Measurements from ENCODE around the gene GRAMD4. TPM values are rescaled to one million over a fixed set of nuclear protein-coding genes. Genes with fewer than 3 reads are reported as not detected.
A peak's percentile ranks its signal among the peaks of the same experiment; 100 is the strongest.

The GRAMD4 gene
- total RNA-seq, 1 experiment from 2014 or later: 23.5 TPM

DNA sequence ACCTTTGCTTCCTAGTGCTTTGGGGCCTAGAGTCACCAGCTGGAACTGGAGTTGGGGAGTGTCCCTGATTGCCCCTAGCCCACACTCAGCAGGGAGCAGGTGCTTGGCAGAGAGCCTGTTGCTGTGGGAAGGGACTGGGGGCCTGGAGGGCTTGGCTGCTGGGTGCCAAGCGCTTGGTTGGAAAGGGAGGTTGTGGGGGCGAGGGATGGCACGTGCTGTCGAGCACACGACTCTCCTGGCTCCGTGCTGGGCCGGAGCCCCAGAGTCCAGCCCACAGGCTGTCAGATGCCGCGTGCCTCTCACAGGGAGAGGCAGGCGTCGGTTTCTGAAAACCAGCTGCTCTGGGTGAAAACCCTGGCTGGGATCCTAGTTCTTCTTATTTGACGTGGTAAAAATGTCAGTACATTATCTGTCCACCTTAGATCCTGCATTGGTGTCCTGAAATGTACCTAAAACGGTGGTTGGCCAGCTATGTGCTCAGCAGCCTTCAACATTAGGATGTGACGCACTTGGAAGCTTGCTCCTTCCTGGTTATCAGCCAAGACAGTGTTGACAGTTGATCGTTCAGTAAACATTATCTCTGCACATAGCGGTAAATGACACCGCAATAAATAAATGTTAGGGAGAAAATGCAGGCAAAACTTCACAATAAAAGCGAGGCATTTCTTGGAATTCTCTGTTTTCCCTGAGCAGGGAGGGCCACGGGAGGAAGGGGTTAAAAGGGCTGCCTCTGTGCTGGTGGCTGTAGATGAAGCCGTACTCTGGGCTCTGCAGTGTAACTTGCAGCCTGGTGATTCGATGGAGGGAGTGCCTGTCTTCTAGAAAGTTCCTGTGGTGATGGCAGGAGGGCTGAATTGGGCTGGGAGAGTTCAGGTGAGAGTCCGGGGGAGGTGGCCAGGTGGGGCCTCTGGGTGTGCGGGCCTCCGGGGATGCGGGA is 29.2 kb downstream of the GRAMD4 start:
- in situ Hi-C loops (cut with HindIII; ENCODE audit: low sequenced_read_pairs): no loop called here
- no peak for DNase-seq (ENCODE audit: low spot score)

DNA sequence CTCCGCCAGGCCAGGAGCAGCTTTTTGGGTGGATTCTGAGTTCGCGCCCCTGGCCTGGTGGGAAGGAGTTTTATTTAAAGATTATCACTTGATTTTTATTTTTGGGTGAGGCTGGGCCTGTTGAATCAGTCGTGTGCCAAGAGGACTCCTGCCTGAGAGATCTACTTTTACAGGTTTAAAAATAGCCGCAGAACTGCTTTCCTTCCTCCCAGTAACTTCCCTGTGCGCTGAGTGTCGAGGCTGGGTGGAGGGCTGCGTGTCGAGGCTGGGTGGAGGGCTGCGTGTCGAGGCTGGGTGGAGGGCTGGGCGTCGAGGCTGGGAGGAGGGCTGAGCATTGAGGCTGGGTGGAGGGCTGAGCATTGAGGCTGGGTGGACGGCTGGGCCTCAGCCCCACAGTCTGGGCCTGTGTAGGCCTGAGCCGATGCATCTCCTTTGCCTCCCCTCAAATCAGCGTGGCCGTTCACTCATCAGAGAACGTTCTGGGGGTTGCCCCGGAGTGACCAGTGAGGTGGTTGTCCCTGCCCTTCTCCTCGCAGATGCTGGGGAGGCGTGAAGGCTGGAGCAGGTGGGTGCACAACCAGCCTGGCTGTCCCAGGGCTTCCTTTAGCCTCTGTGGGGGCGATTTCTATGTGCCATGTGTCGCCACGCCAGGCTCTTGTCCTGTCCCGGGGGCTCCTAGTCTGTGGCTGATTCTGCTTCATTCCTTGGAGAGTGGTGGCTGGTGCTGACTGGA is 30.1 kb downstream of the GRAMD4 start:
- in situ Hi-C loops (cut with HindIII; ENCODE audit: low sequenced_read_pairs): no loop called here
- no peak for DNase-seq (ENCODE audit: low spot score)

DNA sequence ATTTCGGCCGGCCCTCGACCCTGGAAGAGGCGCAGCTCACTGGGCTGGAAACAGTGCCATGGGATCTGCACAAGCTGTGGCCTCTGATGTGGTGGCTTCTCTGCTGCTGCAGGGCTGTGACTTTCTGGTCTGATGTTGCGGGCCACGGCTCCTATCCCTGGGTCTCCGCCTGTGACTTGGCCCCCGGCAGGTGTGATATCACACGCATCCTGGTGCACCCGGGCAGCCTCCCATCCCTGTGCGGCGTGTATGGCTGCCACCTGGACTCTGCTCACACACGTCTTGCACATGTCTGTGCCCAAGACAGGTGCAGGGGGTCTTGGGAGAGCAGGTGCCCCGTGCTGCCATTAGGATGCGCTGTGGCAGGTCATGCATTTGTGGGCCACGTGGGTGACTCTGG is 31.1 kb downstream of the GRAMD4 start:
- in situ Hi-C loops (cut with HindIII; ENCODE audit: low sequenced_read_pairs): no loop called here
- no peak for DNase-seq (ENCODE audit: low spot score)

DNA sequence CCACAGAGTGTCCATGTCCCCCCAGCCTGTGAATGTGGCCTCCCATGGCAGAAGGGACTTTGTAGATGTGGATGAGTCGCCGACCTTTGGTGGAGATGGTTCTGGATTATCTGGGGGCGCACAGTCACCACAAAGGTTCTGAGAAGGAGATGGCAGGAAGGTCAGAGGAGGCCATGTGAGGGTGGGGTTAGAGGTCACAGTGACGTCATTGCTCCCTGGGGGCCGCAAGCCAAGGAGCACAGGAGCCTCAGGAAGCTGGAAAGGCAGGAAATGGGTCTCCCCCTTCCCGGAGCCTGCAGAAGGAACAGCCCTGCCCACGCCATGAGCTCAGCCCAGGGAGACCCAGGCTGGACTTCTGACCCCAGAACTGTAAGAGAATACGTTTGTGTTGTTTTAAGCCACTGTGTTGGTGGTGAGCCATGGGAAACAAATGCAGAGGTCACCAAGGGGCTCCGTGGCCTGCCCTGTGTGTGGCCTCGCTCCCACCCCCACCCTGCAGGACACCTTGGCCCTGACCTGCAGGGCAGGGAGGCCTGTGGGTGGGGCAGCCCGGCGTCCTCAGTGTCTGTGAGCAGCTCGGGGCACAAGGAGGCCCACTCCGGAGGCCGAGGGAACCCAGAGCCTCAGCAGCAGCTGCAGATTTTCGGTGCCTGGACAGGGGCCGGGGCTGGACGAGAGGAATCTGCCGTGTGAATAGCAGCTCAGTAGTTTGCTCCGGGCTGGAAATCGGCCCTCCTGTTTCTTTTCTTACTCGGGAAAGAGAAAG is 32.1 kb downstream of the GRAMD4 start:
- no peak for DNase-seq (ENCODE audit: low spot score)
- in situ Hi-C loops (cut with HindIII; ENCODE audit: low sequenced_read_pairs): no loop called here

DNA sequence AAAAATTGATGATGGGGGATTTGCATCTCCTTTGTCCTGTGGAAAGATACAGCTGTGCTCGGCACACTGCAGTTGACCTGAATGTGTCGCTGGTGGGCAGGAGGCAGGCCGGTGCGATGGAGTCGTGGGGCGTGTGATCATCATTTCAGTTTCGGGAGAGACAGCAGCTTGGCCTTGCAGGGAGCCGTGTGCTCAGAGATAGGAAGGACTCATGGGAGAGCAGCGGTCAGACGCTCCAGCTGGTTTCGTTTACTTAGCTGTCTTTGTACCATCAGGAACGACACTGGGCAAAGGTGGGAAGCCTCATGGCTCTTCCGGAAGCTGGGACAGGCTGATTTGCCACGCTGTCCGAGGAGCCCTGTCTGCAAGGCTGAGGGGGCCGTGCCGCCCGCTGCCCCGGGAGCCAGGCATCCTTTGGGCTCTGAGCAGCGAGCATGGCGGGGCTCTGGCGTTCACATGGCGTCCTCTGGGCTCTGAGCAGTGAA is 32.7 kb downstream of the GRAMD4 start:
- in situ Hi-C loops (cut with HindIII; ENCODE audit: low sequenced_read_pairs): no loop called here

DNA sequence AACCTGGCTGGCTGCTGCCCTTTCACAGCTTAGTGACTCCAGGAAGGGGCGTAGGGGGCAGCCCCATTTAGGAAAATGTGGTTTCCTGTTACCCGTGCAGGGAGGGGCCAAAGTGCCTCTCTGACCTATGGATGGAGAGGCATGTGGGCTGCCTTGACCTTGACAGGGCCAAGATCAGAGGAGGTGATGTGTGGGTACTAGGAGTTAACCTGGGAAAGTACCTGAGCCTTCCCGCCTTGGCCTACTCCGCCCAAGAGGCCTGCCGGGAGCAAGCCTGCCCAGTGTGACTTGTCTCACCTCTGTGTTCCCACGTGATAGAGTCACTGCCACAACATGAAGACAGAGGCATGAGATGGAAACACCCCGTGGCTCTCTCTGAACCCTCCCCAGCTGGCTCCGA is 33.4 kb downstream of the GRAMD4 start:
- in situ Hi-C loops (cut with HindIII; ENCODE audit: low sequenced_read_pairs): no loop called here
- DNase-seq (ENCODE audit: low spot score): no peak

More for the DNA sequence above, 32.7 kb downstream of the GRAMD4 start:
- no peak for DNase-seq (ENCODE audit: low spot score)

DNA sequence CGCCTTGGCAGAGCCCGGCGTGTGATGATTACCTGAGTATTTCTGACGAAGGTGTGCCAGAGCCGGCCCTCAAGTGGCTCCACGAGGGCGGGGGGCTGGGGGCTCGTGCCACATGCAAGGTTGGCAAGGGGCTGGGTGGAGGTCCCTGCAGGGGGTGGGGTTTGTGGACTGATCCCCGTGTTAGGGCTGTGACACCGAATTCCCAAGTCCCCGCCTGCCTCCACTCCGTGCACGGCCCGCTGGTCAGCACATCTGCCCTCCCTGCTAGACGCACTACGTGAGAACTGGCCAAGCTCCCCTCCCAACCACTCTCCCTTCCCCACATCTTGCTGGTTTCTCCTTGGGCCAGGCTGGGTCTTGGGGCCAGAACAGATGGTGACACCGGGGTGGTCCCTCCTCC is 34.2 kb downstream of the GRAMD4 start:
- in situ Hi-C loops (cut with HindIII; ENCODE audit: low sequenced_read_pairs): no loop called here
- no peak for DNase-seq (ENCODE audit: low spot score)

DNA sequence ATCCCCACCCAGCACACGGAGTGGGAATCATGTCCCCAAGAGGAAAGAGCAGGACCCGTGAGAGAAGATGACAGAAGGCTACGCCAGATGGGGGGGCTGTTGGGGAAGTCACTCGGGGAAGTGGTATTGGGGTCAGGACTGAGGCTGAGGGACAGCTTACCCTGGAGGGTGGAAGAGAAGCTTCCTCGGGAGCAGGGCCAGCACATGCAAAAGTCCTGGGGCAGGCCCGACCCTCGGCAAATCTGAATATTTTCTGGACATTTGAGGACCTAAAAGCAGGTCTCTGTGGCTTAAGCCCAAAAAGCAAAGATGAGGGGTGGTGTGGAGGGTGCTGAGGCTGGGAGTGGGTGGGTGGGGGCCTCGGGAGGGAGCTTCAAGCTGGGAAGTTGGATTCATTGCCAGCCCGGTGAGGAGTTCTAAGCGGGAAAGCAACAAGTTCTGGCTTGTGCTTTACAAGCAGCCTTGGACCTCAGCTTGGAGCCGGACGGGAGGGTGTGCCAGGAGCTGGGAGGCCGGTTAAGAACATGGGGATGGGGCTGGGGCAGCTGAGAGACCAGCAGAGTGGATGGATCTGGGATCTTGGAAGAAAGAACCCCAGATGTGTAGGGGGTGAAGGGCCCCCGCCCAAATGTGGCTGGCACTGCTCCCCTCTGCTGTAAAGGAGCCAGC is 34.9 kb downstream of the GRAMD4 start:
- DNase-seq (ENCODE audit: low spot score): no peak
- in situ Hi-C loops (cut with HindIII; ENCODE audit: low sequenced_read_pairs): no loop called here

DNA sequence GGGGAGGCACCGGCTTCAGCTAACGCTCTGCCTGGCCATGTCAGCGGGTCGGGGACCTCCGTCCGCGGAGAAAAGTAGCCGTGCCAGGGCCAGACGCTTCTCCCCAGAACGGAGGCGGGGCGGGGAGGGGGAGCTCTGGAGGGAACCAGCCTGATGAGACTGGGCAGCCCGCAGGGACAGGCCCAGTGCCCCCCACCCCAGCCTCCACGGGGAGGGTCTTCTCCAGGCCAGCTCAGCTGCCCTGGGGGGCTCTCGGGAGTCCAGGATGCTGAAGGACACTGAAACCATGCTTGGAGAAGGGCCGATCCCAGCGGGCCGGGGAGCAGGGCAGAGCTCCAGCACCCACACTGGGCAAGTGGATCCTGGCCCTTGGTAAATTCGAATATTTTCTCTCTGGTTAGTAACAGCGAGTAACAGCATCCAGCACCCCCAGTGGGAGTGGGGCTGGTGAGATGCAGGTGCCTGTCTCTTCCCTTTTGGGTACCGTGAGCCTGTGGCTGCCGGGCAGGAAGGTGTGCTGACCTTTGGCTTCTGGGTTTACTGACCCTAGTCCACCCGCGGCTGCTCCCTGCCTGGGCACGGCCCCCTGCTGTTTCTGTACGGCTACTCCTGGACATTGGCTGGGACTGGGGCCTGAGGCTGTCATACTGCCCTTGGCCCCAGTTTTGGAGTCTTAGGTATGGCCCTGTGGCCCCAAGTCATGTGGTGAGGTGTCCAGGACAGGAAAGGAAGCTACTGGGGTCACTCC is 35.8 kb downstream of the GRAMD4 start:
- in situ Hi-C loops (cut with HindIII; ENCODE audit: low sequenced_read_pairs): no loop called here
- peak; percentile 40 for DNase-seq (ENCODE audit: low spot score)

DNA sequence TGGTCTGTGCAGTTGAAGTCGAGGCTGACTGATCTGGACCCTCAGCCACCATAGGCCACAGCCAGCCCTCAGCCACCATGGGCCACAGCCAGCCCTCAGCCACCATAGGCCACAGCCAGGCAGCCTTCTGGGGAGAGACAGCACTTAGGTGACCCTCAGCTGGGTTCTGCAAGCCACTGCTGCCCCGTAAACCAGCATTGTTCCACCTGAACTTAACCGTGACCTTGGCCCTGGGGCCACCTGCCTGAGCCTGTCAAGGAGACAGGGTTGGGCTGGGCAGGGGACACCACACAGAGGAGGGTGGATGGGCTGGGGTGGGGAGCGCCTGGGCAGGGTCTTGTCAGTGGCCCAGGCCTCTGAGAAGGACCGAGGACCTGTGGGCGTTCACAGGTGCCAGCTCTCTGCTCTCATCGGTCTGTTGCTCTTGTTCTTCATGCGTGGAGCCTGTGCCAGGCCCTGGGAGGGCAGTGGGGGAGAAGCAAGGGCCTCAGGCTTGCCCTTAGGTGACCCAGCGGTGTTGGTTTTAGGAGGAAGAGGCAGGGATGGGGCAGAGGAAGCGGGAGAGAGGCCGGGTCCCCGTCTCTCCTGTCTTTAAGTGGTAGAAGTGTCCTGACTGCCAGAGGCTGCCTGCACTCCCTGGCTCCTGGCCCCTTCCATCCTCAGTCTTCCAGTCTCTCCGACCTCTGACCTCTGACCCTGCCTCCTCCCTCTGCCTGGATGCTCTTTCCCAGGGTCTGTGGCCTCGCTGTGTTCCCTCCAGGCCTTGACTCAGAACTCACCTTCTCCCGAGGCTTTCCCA is 36.9 kb downstream of the GRAMD4 start:
- in situ Hi-C loops (cut with HindIII; ENCODE audit: low sequenced_read_pairs): no loop called here
- no peak for DNase-seq (ENCODE audit: low spot score)

DNA sequence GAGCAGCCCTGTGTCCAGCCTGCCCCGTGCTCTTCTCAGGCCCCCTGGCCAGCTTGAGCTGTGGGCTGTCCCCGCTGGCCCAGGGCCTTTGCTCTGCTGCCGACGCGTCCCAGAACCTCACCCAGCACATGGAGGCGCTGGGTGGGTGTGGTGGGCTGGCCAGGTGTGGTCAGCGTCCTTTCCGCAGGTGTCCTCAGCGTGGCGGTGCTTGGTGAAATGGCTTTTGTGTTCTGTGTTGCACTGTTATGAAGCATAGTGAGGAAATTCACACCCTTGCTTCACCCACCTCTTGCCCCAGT is 37.4 kb downstream of the GRAMD4 start:
- in situ Hi-C loops (cut with HindIII; ENCODE audit: low sequenced_read_pairs): no loop called here
- DNase-seq (ENCODE audit: low spot score): no peak

DNA sequence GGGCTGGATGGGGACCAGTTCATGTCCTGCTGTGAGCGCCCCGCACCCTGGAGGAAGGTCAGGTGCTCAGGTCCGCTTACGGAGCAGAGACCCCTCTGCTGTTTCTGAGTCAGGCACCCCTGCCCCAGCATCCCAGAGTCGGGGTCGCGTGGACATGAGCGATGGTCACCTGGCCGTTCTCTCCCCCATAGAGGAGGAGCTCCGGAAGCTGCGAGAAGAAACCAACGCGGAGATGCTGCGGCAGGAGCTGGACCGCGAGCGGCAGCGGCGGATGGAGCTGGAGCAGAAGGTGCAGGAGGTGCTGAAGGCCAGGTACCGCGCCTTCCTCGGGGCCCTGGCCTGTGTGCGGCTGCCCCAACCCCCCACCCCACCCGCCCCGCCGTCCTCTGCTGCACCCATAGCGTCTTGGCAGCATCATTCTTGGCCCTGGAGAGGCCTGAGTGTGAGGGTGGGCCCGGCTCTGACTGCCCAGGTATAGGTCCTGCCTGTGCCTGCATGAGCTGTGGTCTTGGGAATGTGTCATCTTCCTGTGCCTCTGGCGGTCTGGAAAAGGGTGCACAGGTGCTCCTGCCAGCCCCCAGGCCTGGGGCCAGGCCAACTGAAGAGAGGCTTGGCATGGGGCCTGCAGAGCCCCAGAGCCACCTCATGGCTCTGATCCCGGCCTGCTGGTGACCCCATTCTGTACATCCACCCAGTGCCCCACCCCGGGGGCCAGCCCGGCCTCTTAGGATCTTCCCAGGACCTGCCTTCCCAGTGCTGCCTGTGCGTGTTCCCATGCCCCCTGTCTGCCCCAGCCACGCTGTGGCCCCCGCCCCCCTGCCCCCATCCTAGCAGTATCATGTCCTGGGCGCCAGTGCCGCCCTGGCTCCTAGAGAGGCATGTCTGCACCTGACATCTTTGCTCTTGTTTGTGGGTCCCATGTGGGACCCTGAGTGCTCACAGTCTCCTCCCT is 38.1 kb downstream of the GRAMD4 start:
- DNase-seq (ENCODE audit: low spot score): peak; percentile 27
- in situ Hi-C loops (cut with HindIII; ENCODE audit: low sequenced_read_pairs): no loop called here

DNA sequence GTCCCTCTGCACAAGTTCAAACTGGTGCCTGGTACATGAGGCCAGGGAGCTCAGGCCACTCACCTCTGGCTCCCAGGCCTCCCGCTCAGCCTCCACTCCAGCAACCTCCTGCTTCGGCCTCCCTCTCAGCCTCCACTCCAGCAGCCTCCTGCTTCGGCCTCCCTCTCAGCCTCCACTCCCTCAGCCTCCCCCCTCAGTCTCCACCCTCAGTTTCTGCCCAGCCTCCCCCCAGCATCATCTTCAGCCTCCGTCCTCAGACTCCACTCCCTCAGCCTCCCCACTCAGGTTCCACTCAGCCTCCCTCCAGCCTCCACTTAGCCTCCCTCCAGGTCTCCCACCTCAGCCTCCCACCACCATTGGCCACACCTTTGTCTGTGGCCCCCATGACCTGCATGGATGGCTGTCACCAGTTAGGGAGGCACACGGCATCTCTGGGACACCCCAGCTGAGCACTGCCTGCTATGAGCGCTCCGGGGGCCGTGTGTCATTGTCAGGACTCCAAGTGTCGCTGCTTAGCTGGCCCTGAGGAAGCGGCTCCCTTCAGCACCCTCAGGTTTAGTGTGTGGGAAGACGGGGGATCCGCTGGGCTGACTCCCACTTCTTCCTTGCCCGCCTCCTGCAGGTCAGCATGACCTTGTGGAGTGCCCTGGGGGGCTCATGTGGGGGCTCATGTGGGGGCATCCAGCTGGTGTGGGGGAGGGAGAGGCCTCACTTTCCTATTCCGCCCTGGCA is 39.0 kb downstream of the GRAMD4 start:
- DNase-seq (ENCODE audit: low spot score): no peak
- in situ Hi-C loops (cut with HindIII; ENCODE audit: low sequenced_read_pairs): no loop called here

DNA sequence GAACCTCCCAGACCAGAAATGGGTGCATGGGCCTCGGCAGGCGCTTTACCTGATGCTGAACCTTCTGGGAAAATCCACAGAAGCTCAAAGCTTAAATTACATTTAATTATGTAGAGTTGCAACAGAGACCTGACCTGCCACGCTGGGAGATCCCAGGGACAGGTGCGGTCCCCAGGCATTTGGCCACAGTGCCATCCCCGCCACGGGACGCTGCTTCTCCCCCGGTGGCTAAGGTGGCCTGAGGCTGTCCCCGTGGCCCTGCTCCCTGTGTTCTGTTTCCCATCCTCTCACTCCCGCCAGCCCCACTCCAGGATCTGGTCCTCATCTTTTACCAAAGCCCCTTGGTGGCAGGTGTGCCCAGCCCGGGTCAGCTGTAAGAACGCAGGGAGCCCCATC is 39.6 kb downstream of the GRAMD4 start:
- in situ Hi-C loops (cut with HindIII; ENCODE audit: low sequenced_read_pairs): no loop called here
- DNase-seq (ENCODE audit: low spot score): no peak

DNA sequence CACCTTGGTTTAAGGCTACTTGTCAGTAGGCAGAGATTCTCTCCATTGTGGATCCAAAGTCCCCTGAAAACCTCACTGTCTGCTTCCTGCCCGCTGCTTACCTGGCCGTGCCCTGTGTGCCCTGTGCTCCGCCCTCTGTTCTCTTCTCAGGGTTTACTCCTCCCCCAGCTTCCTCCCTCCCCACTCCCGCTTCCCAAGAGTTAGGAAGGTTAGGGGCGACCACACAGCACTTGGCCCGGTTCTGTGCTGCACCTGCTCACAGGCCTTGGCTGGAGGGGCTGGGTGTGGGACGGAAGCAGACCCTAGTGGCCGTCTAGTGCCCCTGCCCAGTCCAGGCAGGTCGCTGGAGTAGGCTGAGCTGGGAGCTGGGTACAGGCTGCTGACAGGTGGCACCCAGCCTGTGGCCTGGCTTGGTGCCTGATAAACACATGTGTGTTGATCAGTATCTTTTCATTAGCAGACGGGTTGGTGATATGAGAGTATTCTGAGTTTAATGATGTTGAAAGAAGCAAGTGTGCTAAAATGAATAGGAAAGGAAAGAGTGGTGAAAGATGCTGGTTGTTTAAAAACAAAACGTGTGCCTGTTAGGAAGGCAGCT is 40.5 kb downstream of the GRAMD4 start:
- in situ Hi-C loops (cut with HindIII; ENCODE audit: low sequenced_read_pairs): no loop called here
- DNase-seq (ENCODE audit: low spot score): peak; percentile 88

All from G401 (cell line).